Measurements from ENCODE around the gene UBA52.

Gene UBA52

GRCh38 chr19:18531485-18531884 is 40.2 kb upstream of the UBA52 start:
- Histone ChIP-seq H3K36me3 (peaks cover 12% of the 10 kb centered on the region), H3K4me3 (ENCODE audit: low read depth, low read length) (no peak overlapping the region), H3K27me3 (no peaks in the 10 kb centered on the region), H3K4me1 (no peaks in the 10 kb centered on the region), H3K9me3 (no peaks in the 10 kb centered on the region)
- no peak for DNase-seq
- no peak for TF ChIP-seq CTCF (IDR thresholded peaks at IDR 0.05; ENCODE audit: low read depth, low read length)

- Histone ChIP-seq H3K36me3 (peaks cover 17% of the 10 kb centered on the region), H3K4me1 (no peaks in the 10 kb centered on the region), H3K9me3 (no peaks in the 10 kb centered on the region), H3K4me3 (ENCODE audit: low read depth, low read length) (no peak overlapping the region), H3K27me3 (no peaks in the 10 kb centered on the region)
- DNase-seq = no peak
- TF ChIP-seq CTCF (IDR thresholded peaks at IDR 0.05; ENCODE audit: low read depth, low read length) = no peak
Measured at GRCh38 chr19:18532168-18532890, 39.3 kb upstream of the UBA52 start.

- DNase-seq = no peak
- no peaks in the 10 kb centered on the region for H3K4me1 ChIP-seq
- no peaks in the 10 kb centered on the region for H3K27me3 ChIP-seq
- peaks cover 23% of the 10 kb centered on the region for H3K36me3 ChIP-seq
- H3K9me3 ChIP-seq = no peaks in the 10 kb centered on the region
- no peak overlapping the region for H3K4me3 ChIP-seq (ENCODE audit: low read depth, low read length)
- no peak for TF ChIP-seq CTCF (IDR thresholded peaks at IDR 0.05; ENCODE audit: low read depth, low read length)
Measured at GRCh38 chr19:18533058-18533457, 38.6 kb upstream of the UBA52 start.

DNA sequence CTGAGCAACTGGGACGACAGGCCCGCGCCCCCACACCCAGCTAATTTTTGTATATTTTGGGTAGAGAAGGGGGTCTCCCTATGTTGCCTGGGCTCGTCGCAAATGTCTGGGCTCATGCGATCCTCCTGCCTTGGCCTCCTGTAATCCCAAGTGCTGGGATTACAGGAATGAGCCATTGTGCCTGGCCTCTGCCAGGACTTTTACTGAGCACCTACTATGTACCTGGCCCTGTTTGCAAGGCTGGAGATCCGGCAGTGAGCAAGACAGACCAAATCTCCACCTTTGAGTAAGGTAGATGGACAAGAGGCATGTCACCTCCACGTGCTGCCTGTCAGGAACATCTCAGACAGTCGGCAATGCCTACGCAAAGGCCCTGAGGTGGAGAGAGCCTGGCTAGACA is 35.2 kb upstream of the UBA52 start:
- no peak for TF ChIP-seq CTCF (IDR thresholded peaks at IDR 0.05; ENCODE audit: low read depth, low read length)
- H3K4me3 ChIP-seq (ENCODE audit: low read depth, low read length) = no peak overlapping the region
- DNase-seq = no peak
- H3K27me3 ChIP-seq = no peaks in the 10 kb centered on the region
- no peaks in the 10 kb centered on the region for H3K4me1 ChIP-seq
- peaks cover 38% of the 10 kb centered on the region for H3K36me3 ChIP-seq
- H3K9me3 ChIP-seq = no peaks in the 10 kb centered on the region

- H3K36me3 ChIP-seq = peaks cover 41% of the 10 kb centered on the region
- H3K4me1 ChIP-seq = no peaks in the 10 kb centered on the region
Measured at GRCh38 chr19:18537431-18537830, 34.2 kb upstream of the UBA52 start.

More at GRCh38 chr19:18537431-18537830, 34.2 kb upstream of the UBA52 start:
- no peaks in the 10 kb centered on the region for H3K27me3 ChIP-seq
- no peak for DNase-seq
- no peak overlapping the region for H3K4me3 ChIP-seq (ENCODE audit: low read depth, low read length)
- TF ChIP-seq CTCF (IDR thresholded peaks at IDR 0.05; ENCODE audit: low read depth, low read length) = no peak
- H3K9me3 ChIP-seq = no peaks in the 10 kb centered on the region
